ENCODE data around the gene RASGRF2.

- TF ChIP-seq CTCF (IDR thresholded peaks at IDR 0.05) (no peak), POLR2A (IDR thresholded peaks at IDR 0.05) (no peak), POLR2AphosphoS5 (IDR thresholded peaks at IDR 0.05) (no peak)
Measured at GRCh38 chr5:81105261-81105877, 145.2 kb downstream of the RASGRF2 start.
